Loucy (cell line): Measurements from ENCODE around the gene SCNN1B.

Experiments
- H2AFZ ChIP-seq: fragments of 200-600 bp; sonication (generic); 2 replicates; pipeline ENCODE4 v1.6.0; 2016; ENCODE audit warnings: antibody characterized with exemption, mild to moderate bottlenecking, low read length, moderate library complexity
- H3F3A ChIP-seq: fragments of 200-600 bp; 2 replicates; pipeline ENCODE4 v1.6.0; 2016; ENCODE audit warnings: antibody characterized with exemption, low read depth, mild to moderate bottlenecking
- H3K27me3 ChIP-seq: fragments of 200-600 bp; sonication (generic); 2 replicates; pipeline ENCODE4 v1.6.1; 2014; ENCODE audit warnings: low read length, mild to moderate bottlenecking; ENCODE audit not compliant: insufficient read depth, poor library complexity, severe bottlenecking
- H3K36me3 ChIP-seq: fragments of 200-600 bp; sonication (generic); 2 replicates; pipeline ENCODE4 v1.6.1; 2016; ENCODE audit warnings: low read length; ENCODE audit not compliant: insufficient read depth
- H3K4me1 ChIP-seq: fragments of 200-600 bp; sonication (generic); 2 replicates; pipeline ENCODE4 v1.5.1; 2014; ENCODE audit warnings: low read length, mild to moderate bottlenecking; ENCODE audit not compliant: insufficient read depth, poor library complexity, severe bottlenecking
- H3K4me2 ChIP-seq: fragments of 200-600 bp; sonication (generic); 2 replicates; pipeline ENCODE4 v1.6.0; 2014; ENCODE audit warnings: antibody characterized with exemption, low read length, low read depth, mild to moderate bottlenecking; ENCODE audit not compliant: poor library complexity, severe bottlenecking
- H3K4me3 ChIP-seq: fragments of 200-600 bp; sonication (generic); 2 replicates; pipeline ENCODE4 v1.5.1; 2014; ENCODE audit warnings: low read length, mild to moderate bottlenecking, mixed read lengths; ENCODE audit not compliant: poor library complexity, severe bottlenecking
- H3K79me2 ChIP-seq: fragments of 200-600 bp; sonication (generic); 2 replicates; pipeline ENCODE4 v1.6.1; 2014; ENCODE audit warnings: low read length; ENCODE audit not compliant: insufficient read depth
- H3K9ac ChIP-seq: fragments of 200-600 bp; sonication (generic); 2 replicates; pipeline ENCODE4 v1.6.0; 2014; ENCODE audit warnings: mild to moderate bottlenecking, low read depth, low read length, moderate library complexity; ENCODE audit not compliant: poor library complexity, severe bottlenecking
- H3K9me2 ChIP-seq: fragments of 200-600 bp; sonication (generic); replicated peaks from 2 replicates; pipeline ENCODE4 v1.6.1; 2016; ENCODE audit warnings: low read depth, low read length, mixed read lengths
- H3K9me3 ChIP-seq: fragments of 200-600 bp; sonication (generic); 2 replicates; pipeline ENCODE4 v1.6.1; 2014; ENCODE audit warnings: mild to moderate bottlenecking, antibody characterized with exemption, low read length, low read depth; ENCODE audit not compliant: insufficient read depth
- H4K20me1 ChIP-seq: fragments of 200-600 bp; sonication (generic); 2 replicates; pipeline ENCODE4 v1.6.0; 2014; ENCODE audit warnings: antibody characterized with exemption, low read length, mild to moderate bottlenecking; ENCODE audit not compliant: insufficient read depth, poor library complexity, severe bottlenecking
- EZH2phosphoT487 ChIP-seq: fragments of 200-600 bp; IDR thresholded peaks from 2 replicates; pipeline ENCODE4 v1.6.1; 2018; ENCODE audit warnings: antibody characterized with exemption, mild to moderate bottlenecking, moderate library complexity, borderline replicate concordance
- TF ChIP-seq, protein P1 (sequence below): fragments of 200-600 bp; sonication (generic); conservative IDR thresholded peaks from 2 replicates; pipeline ENCODE4 v1.5.1; 2014; ENCODE audit warnings: mild to moderate bottlenecking, antibody characterized with exemption, low read length

The SCNN1B gene

DNA sequence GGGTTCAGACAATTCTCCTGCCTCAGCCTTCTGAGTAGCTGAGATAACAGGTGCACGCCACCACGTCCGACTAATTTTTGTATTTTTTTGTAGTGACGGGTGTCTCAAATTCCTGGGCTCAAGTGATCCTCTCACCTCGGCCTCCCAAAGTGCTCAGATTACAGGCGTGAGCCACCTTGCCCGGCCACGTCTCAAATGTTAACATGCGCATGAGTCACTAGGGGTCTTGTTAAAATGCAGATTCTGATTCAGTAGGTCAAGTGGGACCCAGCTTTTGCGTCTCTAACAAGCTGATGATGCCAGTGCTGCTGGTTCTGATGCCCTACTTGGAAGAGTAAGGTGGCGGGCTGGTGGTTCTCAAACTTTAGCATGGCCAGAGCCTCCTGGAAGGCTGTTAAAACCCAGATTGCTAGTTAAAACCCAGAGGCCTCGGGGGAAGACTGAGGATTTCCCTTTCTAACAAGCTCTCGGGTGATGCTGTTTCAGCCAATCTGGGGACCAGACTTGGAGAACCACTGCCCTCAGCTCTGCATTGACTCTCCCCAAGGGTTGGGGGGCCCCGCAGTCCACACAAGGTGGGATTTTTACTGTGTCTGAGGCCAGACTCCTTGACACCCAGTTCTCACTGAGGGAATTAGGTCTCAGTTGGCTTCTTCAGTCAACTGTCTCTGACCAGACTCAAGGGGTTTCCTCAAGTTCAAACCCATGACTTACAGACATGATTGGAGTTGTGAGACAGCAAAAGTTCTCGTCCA is 17.9 kb downstream of the SCNN1B start:
- TF ChIP-seq, protein P1, sequence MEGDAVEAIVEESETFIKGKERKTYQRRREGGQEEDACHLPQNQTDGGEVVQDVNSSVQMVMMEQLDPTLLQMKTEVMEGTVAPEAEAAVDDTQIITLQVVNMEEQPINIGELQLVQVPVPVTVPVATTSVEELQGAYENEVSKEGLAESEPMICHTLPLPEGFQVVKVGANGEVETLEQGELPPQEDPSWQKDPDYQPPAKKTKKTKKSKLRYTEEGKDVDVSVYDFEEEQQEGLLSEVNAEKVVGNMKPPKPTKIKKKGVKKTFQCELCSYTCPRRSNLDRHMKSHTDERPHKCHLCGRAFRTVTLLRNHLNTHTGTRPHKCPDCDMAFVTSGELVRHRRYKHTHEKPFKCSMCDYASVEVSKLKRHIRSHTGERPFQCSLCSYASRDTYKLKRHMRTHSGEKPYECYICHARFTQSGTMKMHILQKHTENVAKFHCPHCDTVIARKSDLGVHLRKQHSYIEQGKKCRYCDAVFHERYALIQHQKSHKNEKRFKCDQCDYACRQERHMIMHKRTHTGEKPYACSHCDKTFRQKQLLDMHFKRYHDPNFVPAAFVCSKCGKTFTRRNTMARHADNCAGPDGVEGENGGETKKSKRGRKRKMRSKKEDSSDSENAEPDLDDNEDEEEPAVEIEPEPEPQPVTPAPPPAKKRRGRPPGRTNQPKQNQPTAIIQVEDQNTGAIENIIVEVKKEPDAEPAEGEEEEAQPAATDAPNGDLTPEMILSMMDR, result no peak
- no peak for TF ChIP-seq EZH2phosphoT487
- Histone ChIP-seq H3K79me2 (no peaks in the 10 kb centered on the region), H3K36me3 (no peaks in the 10 kb centered on the region), H3K9me3 (no peaks in the 10 kb centered on the region), H4K20me1 (no peaks in the 10 kb centered on the region), H3K4me1 (no peaks in the 10 kb centered on the region), H3F3A (no peaks in the 10 kb centered on the region), H3K27me3 (no peaks in the 10 kb centered on the region), H3K9ac (no peak overlapping the region), H2AFZ (no peak overlapping the region), H3K4me2 (no peak overlapping the region), H3K4me3 (no peak overlapping the region), H3K9me2 (no peaks in the 10 kb centered on the region)

DNA sequence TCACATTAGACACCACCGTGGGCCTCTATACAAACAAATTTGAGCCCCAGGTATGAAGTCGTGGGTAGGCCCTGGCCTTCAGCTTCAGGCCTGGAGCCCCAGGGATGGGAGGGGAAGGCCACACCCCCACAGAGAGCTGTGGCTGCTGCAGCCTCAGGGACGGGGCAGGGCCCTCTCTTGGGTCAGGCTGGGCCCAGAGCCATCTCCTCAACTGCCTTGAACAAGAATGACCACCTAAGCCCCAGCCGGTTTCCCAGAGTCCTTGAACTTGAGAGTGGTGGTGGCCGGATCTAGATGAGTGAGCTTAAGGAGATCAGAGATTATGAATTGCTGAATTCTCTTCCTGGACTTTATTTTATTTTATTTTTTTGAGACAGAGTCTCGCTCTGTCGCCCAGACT is 18.6 kb downstream of the SCNN1B start:
- Histone ChIP-seq H3K9me3 (no peaks in the 10 kb centered on the region), H3K9me2 (no peaks in the 10 kb centered on the region), H2AFZ (no peak overlapping the region), H3K4me2 (no peak overlapping the region), H4K20me1 (no peaks in the 10 kb centered on the region), H3F3A (no peaks in the 10 kb centered on the region), H3K4me1 (no peaks in the 10 kb centered on the region), H3K9ac (no peak overlapping the region), H3K27me3 (no peaks in the 10 kb centered on the region), H3K79me2 (no peaks in the 10 kb centered on the region), H3K36me3 (no peaks in the 10 kb centered on the region), H3K4me3 (no peak overlapping the region)
- no peak for TF ChIP-seq EZH2phosphoT487
- TF ChIP-seq, protein P1, result no peak

DNA sequence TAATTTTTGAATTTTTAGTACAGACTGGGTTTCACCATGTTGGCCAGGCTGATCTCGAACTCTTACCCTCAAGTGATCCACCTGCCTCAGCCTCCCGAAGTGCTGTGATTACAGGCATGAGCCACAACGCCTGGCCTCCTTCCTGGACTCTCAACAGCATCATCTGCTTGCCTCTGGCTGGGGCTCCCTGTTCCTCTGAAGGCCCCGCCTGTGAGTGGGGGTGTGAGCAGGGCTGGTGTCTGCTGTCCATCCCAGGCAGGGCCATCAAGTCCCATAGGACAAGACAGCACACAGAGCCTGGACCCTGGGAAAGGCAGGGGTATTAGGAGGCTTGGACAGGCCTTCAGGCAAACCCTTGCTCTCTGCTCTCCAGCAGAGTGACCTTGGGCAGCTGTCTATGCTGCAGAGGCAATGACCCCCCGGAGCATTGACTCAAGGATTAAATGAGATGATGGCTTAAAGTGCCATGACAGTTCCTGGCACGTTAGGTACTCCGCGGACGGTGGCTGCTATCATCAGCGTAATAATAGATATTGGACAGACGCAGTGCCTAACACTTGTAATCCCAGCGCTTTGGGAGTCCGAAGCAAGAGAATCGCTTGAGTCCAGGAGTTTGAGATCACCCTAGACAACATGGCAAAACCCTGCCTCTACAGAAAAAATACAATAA is 19.2 kb downstream of the SCNN1B start:
- Histone ChIP-seq H2AFZ (no peak overlapping the region), H3K36me3 (no peaks in the 10 kb centered on the region), H3K4me1 (no peaks in the 10 kb centered on the region), H3K9me2 (no peaks in the 10 kb centered on the region), H3K4me3 (no peak overlapping the region), H3K27me3 (no peaks in the 10 kb centered on the region), H3K4me2 (no peak overlapping the region), H3K79me2 (no peaks in the 10 kb centered on the region), H3K9ac (no peak overlapping the region), H4K20me1 (no peaks in the 10 kb centered on the region), H3F3A (no peaks in the 10 kb centered on the region), H3K9me3 (no peaks in the 10 kb centered on the region)
- TF ChIP-seq EZH2phosphoT487, result no peak
- TF ChIP-seq, protein P1, result no peak
